Ascending aorta (tissue), 2 donors: ENCODE results near the gene C15orf61. TPM values are rescaled to one million over a fixed set of nuclear protein-coding genes. Genes with fewer than 3 reads are reported as not detected.

ENCODE experiments used
- DNase-seq, 2 donors: peaks; one replicate each; pipeline ENCODE4 v3.0.0-alpha.2; 2019; ENCODE audit warnings: low spot score in 2 of 2
- H3K27ac ChIP-seq, 2 donors: fragments of 200-600 bp; sonication (generic); one replicate each; pipeline ENCODE4 v1.5.1; 2016 to 2017; ENCODE audit warnings: mild to moderate bottlenecking in 1 of 2
- H3K27me3 ChIP-seq: fragments of 200-600 bp; sonication (generic); one replicate; pipeline ENCODE4 v1.5.1; 2017
- H3K36me3 ChIP-seq, 2 donors: fragments of 200-600 bp; sonication (generic); one replicate each; pipeline ENCODE4 v1.5.1; 2016
- H3K4me1 ChIP-seq, 2 donors: fragments of 200-600 bp; sonication (generic); one replicate each; pipeline ENCODE4 v1.5.1; 2016 to 2017; ENCODE audit warnings: mild to moderate bottlenecking in 1 of 2
- H3K4me3 ChIP-seq, 2 donors: fragments of 200-600 bp; sonication (generic); one replicate each; pipeline ENCODE4 v1.5.1; 2016 to 2017; ENCODE audit warnings: mild to moderate bottlenecking in 1 of 2
- H3K9me3 ChIP-seq, 2 donors: fragments of 200-600 bp; sonication (generic); one replicate each; pipeline ENCODE4 v1.5.1; 2016
- CTCF ChIP-seq, 3 experiments: fragments of 200-600 bp in 2 of 3; fragments of 450-650 bp in 1 of 3; sonication (generic) in 2 of 3; IDR thresholded peaks; one replicate each; pipeline ENCODE4 v1.5.1; 2016 to 2019; ENCODE audit warnings: antibody characterized with exemption in 3 of 3, mild to moderate bottlenecking in 1 of 3, moderate library complexity in 1 of 3
- intact Hi-C: fragments of 100-400 bp; cut with DNase I; formaldehyde crosslinking; loops from one replicate; pipeline ENCODE4 v1.15.1; 2023
- total RNA-seq: library from RNA; depleted of rRNA; stranded (reverse); fragments of >200 nt; gene quantifications from one replicate; pipeline ENCODE4 v1.1.0, GENCODE V29; 2016

The C15orf61 gene
- total RNA-seq, 1 donor from 2014 or later: 2.3 TPM

GRCh38 chr15:67515557-67515956 lies 5.4 kb upstream of the C15orf61 start:
- H3K36me3 ChIP-seq: peaks cover 0 to 18% of the 10 kb centered on the region in 2 donors
- intact Hi-C loops: no loop called here
- DNase-seq: no peak

GRCh38 chr15:67520321-67521028 lies 456 bp upstream of the C15orf61 start:
- no peak for TF ChIP-seq CTCF (IDR thresholded peaks at IDR 0.05)
- peak overlapping the region; percentile 91 to 93 for H3K27ac ChIP-seq
- no peaks in the 10 kb centered on the region for H3K27me3 ChIP-seq
- H3K36me3 ChIP-seq: no peaks in the 10 kb centered on the region
- no peaks in the 10 kb centered on the region for H3K9me3 ChIP-seq
- H3K4me1 ChIP-seq: peaks cover 0 to 11% of the 10 kb centered on the region in 2 donors
- no peak for DNase-seq
- intact Hi-C loops: loop anchor here (1.0 to 2.0 kb wide), 2 partner anchors 22 to 318 kb away; partner anchors contain the start of gene MAP2K5
- H3K4me3 ChIP-seq: peak overlapping the region; percentile 76 to 78

More at GRCh38 chr15:67515557-67515956, 5.4 kb upstream of the C15orf61 start:
- H3K4me3 ChIP-seq: no peak overlapping the region
- H3K4me1 ChIP-seq: no peaks in the 10 kb centered on the region
- H3K9me3 ChIP-seq: no peaks in the 10 kb centered on the region
- TF ChIP-seq CTCF (IDR thresholded peaks at IDR 0.05): no peak
- H3K27me3 ChIP-seq: no peaks in the 10 kb centered on the region
- H3K27ac ChIP-seq: no peak overlapping the region

- DNase-seq: no peak
- intact Hi-C loops: loop anchor here (1.0 to 2.0 kb wide), 2 partner anchors 20 to 317 kb away; partner anchors contain the start of gene MAP2K5
- H3K9me3 ChIP-seq: no peaks in the 10 kb centered on the region
Observed at GRCh38 chr15:67521783-67522568, 1.0 kb downstream of the C15orf61 start.

DNA sequence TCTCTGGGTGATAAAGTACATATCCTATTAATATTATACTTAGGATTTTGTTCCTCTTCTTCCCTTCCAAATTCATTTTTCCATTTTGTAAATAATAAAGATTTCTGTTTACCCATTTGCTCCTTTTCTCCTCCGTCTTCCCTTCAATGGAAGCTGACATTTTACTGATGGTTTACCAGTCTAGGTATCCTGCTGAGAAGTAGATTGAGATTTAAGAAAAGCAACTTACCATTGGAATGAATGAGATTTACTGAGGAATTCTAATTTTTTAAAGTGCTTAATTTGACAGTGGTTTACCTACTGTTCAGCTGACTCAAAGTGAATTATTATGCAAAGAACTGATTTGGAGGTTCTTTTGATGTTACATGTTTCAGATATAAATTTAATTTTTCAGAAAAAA lies 2.4 kb downstream of the C15orf61 start:
- TF ChIP-seq CTCF (IDR thresholded peaks at IDR 0.05): no peak
- DNase-seq: no peak
- intact Hi-C loops: no loop called here
- Histone ChIP-seq H3K9me3 (no peaks in the 10 kb centered on the region), H3K27ac (no peak overlapping the region), H3K4me1 (peaks cover 0 to 11% of the 10 kb centered on the region in 2 donors), H3K36me3 (peaks cover 0 to 19% of the 10 kb centered on the region in 2 donors), H3K27me3 (no peaks in the 10 kb centered on the region), H3K4me3 (peak overlapping the region in 1 of 2 donors; percentile 78)

More at GRCh38 chr15:67521783-67522568, 1.0 kb downstream of the C15orf61 start:
- Histone ChIP-seq H3K4me3 (peak overlapping the region; percentile 76 to 78), H3K4me1 (peaks cover 0 to 11% of the 10 kb centered on the region in 2 donors), H3K27me3 (no peaks in the 10 kb centered on the region), H3K36me3 (peaks cover 0 to 5% of the 10 kb centered on the region in 2 donors), H3K27ac (peak overlapping the region; percentile 91 to 93)
- TF ChIP-seq CTCF (IDR thresholded peaks at IDR 0.05): no peak

GRCh38 chr15:67524235-67524634 lies 3.3 kb downstream of the C15orf61 start:
- no peak overlapping the region for H3K4me3 ChIP-seq
- no peak overlapping the region for H3K27ac ChIP-seq
- peaks cover 0 to 11% of the 10 kb centered on the region in 2 donors for H3K4me1 ChIP-seq
- H3K27me3 ChIP-seq: no peaks in the 10 kb centered on the region
- no peak for TF ChIP-seq CTCF (IDR thresholded peaks at IDR 0.05)
- intact Hi-C loops: no loop called here
- no peak for DNase-seq
- H3K9me3 ChIP-seq: no peaks in the 10 kb centered on the region
- H3K36me3 ChIP-seq: peaks cover 0 to 20% of the 10 kb centered on the region in 2 donors
